IMR-90 (cell line): ENCODE data around the gene UNC5B. TPM values are rescaled to one million over a fixed set of nuclear protein-coding genes. Genes with fewer than 3 reads are reported as not detected.

Experiments used
- ATAC-seq: fragments of 200-7000 bp; cut with Tn5 transposase; 2 replicates; pipeline ENCODE4 v1.9.1; 2020; ENCODE audit warnings: low read depth, mild to moderate bottlenecking, moderate library complexity
- BruUV-seq: library from RNA; stranded (reverse); fragments of 400-500 nt; replicated peaks from 2 replicates; lab custom pipeline; 2021; lab: Mats Ljungman, UMichigan
- CTCF ChIA-PET: fragments of 300-600 bp; formaldehyde crosslinking; extraction: SDS; loops from one replicate; lab custom pipeline; 2021; ENCODE audit warnings: antibody characterized with exemption; lab: Yijun Ruan, JAX
- POLR2A ChIA-PET: fragments of 300-600 bp; sonication (Branson Sonifier 250); formaldehyde crosslinking; loops from one replicate; lab custom pipeline; 2022; ENCODE audit warnings: antibody characterized with exemption; ENCODE audit not compliant: unreplicated experiment; lab: Charles Lee
- DNase-seq: peaks from one replicate; pipeline ENCODE4 v3.0.0; 2013
- H2AFZ ChIP-seq: replicated peaks from 2 replicates; pipeline ENCODE3; 2013; ENCODE audit warnings: low read length, mild to moderate bottlenecking; ENCODE audit not compliant: poor library complexity
- H2AK5ac ChIP-seq: 2 replicates; pipeline ENCODE4 v1.6.1; 2013; ENCODE audit warnings: low read depth, low read length, inconsistent platforms
- H2AK9ac ChIP-seq: replicated peaks from 2 replicates; pipeline ENCODE3; 2013; ENCODE audit warnings: mild to moderate bottlenecking, low read depth, low read length, moderate library complexity; ENCODE audit not compliant: poor library complexity
- H2BK120ac ChIP-seq: 2 replicates; pipeline ENCODE4 v1.6.1; 2013; ENCODE audit warnings: low read depth, low read length, inconsistent platforms
- H2BK15ac ChIP-seq: 3 replicates; pipeline ENCODE4 v1.6.1; 2013; ENCODE audit warnings: low read depth, low read length, inconsistent platforms
- H2BK20ac ChIP-seq: 2 replicates; pipeline ENCODE4 v1.6.1; 2013; ENCODE audit warnings: low read depth, mild to moderate bottlenecking, inconsistent platforms, low read length, moderate library complexity
- H2BK5ac ChIP-seq: 2 replicates; pipeline ENCODE4 v1.6.1; 2013; ENCODE audit warnings: mild to moderate bottlenecking, low read depth, low read length, inconsistent platforms; ENCODE audit not compliant: poor library complexity, severe bottlenecking
- H3K14ac ChIP-seq: replicated peaks from 2 replicates; pipeline ENCODE4 v1.6.1; 2013; ENCODE audit warnings: low read depth, low read length, inconsistent platforms
- H3K18ac ChIP-seq: 2 replicates; pipeline ENCODE4 v1.6.1; 2013; ENCODE audit warnings: low read depth, low read length, control low read depth
- H3K23ac ChIP-seq: 2 replicates; pipeline ENCODE4 v1.6.1; 2013; ENCODE audit warnings: low read depth, low read length, inconsistent platforms
- H3K27ac ChIP-seq: 2 replicates; pipeline ENCODE4 v1.5.1; 2013; ENCODE audit warnings: mild to moderate bottlenecking, control low read depth, low read length; ENCODE audit not compliant: insufficient read depth
- H3K27me3 ChIP-seq: 2 replicates; pipeline ENCODE4 v1.6.1; 2013; ENCODE audit warnings: low read length; ENCODE audit not compliant: control insufficient read depth, insufficient read depth
- H3K36me3 ChIP-seq: 2 replicates; pipeline ENCODE4 v1.6.1; 2013; ENCODE audit warnings: low read length, mixed read lengths; ENCODE audit not compliant: control insufficient read depth, insufficient read depth
- H3K4ac ChIP-seq: 2 replicates; pipeline ENCODE4 v1.6.1; 2013; ENCODE audit warnings: low read depth, low read length, inconsistent platforms
- H3K4me1 ChIP-seq: 2 replicates; pipeline ENCODE4 v1.6.1; 2013; ENCODE audit warnings: low read length, mixed read lengths; ENCODE audit not compliant: control insufficient read depth, insufficient read depth
- H3K4me2 ChIP-seq: 2 replicates; pipeline ENCODE4 v1.6.1; 2013; ENCODE audit warnings: low read depth, mild to moderate bottlenecking, control low read depth, low read length, moderate library complexity
- H3K4me3 ChIP-seq: 2 replicates; pipeline ENCODE4 v1.5.1; 2013; ENCODE audit warnings: low read depth, mild to moderate bottlenecking, control low read depth, low read length, moderate library complexity; ENCODE audit not compliant: insufficient read depth
- H3K56ac ChIP-seq: 2 replicates; pipeline ENCODE4 v1.6.1; 2013; ENCODE audit warnings: low read length, inconsistent platforms; ENCODE audit not compliant: insufficient read depth; ENCODE audit errors: extremely low read depth
- H3K79me1 ChIP-seq, 2 experiments: 2 replicates each; pipeline ENCODE4 v1.6.1; 2013; ENCODE audit warnings: low read length in 2 of 2, inconsistent platforms in 1 of 2, low read depth in 1 of 2
- H3K9ac ChIP-seq: 2 replicates; pipeline ENCODE4 v1.6.1; 2013; ENCODE audit warnings: low read depth, low read length, control low read depth
- H3K9me1 ChIP-seq: 2 replicates; pipeline ENCODE4 v1.6.1; 2013; ENCODE audit warnings: low read length, inconsistent platforms; ENCODE audit not compliant: insufficient read depth
- H3K9me3 ChIP-seq: 2 replicates; pipeline ENCODE4 v1.6.1; 2013; ENCODE audit warnings: low read length; ENCODE audit not compliant: control insufficient read depth, insufficient read depth
- H4K20me1 ChIP-seq: 2 replicates; pipeline ENCODE4 v1.6.1; 2013; ENCODE audit warnings: low read length, inconsistent platforms; ENCODE audit not compliant: insufficient read depth
- H4K5ac ChIP-seq: 2 replicates; pipeline ENCODE4 v1.6.1; 2013; ENCODE audit warnings: mild to moderate bottlenecking, low read depth, low read length, control low read depth
- H4K8ac ChIP-seq, 2 experiments: 2 replicates each; pipeline ENCODE4 v1.6.1; 2013; ENCODE audit warnings: low read depth in 2 of 2, low read length in 2 of 2, control low read depth in 1 of 2, inconsistent platforms in 1 of 2
- H4K91ac ChIP-seq: 2 replicates; pipeline ENCODE4 v1.6.1; 2013; ENCODE audit warnings: low read depth, low read length, inconsistent platforms; ENCODE audit not compliant: insufficient read depth
- FOS ChIP-seq: fragments of 150-350 bp; IDR thresholded peaks from 2 replicates; pipeline ENCODE4 v1.6.1; 2016; ENCODE audit warnings: low read depth, low read length
- WGBS, 2 experiments: methylation state at CpG; one replicate each; pipeline versions ENCODE4 v1.1.5 to v1.1.7; 2013; ENCODE audit warnings: missing lambda C conversion rate in 2 of 2; ENCODE audit not compliant: insufficient read length in 1 of 2; ENCODE audit errors: extremely low coverage in 2 of 2; 5-methylcytosine and 5-hydroxymethylcytosine counted together
- dilution Hi-C: fragments of 300-500 bp; cut with HindIII; formaldehyde crosslinking; loops from one replicate; pipeline ENCODE4 v1.14.3; 2018; ENCODE audit warnings: low sequenced_read_pairs; ENCODE audit not compliant: unreplicated experiment
- in situ Hi-C: fragments of 300-500 bp; cut with MboI; formaldehyde crosslinking; loops from 3 replicates; pipeline ENCODE4 v1.14.3; 2019; ENCODE audit warnings: low sequenced_read_pairs, inconsistent platforms, mixed read lengths
- intact Hi-C: fragments of 100-400 bp; cut with micrococcal nuclease; formaldehyde crosslinking; loops from 2 replicates; pipeline ENCODE4 v1.10.0; 2022
- polyA plus RNA-seq, 3 experiments: library from polyadenylated mRNA; depleted of rRNA; stranded (reverse); fragments of >200 nt; gene quantifications; 2 replicates each; pipeline ENCODE4 v1.2.3, GENCODE V29; 2012; ENCODE audit warnings: low replicate concordance in 1 of 3
- total RNA-seq: library from RNA; depleted of rRNA; stranded (reverse); fragments of >200 nt; gene quantifications from 2 replicates; pipeline ENCODE4 v1.2.3, GENCODE V29; 2012

The UNC5B gene
- total and polyA plus RNA-seq, 2 of the 4 experiments (the other 2 are of a cell fraction) = 1.6 to 4.2 TPM

DNA sequence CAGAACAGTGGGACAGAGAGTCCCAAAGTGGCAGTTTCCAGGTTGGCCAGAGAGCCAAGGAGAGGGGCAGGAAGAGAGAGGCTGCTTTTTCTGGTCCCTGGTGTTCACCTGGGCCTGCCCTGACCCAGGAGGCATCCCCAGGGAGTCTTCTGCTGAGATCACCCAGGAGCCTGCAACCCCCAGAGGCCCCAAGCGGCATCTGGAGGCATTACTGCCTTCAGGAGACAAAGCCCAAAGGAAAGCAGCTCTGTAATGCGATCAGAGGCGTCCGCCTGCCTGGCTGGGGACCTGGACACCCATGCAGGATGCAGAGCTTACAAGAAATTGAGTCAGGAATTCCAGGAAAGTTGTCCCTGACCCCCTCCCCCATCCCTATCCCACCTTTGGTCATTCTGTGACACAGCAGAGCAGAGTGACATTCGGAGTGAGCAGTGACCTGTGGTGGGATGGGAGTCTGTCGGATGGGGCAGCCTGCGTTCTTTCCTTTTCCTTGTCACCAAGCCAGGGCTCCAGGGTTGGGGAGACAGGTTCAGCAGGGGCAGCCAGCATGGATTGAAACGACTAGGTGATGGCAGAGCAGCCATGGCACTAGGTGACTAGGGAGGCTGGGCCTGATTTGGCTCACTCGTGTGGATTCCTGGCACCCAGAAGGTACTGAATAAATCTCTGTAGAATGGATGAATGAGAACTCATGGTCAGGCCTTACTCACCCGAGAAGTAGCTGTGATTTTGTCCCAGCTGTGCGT lies 10.4 kb downstream of the UNC5B start:
- no peak overlapping the region for H2BK15ac ChIP-seq
- ChIA-PET CTCF (interaction anchor here (0.6 to 1.8 kb wide), 4 partner anchors 10 to 629 kb away, joined by 3 to 5 read pairs (median 4); no protein-coding TSS in a partner anchor), POLR2A (no interaction called here)
- no peaks in the 10 kb centered on the region for H3K36me3 ChIP-seq
- intact Hi-C loops (no loop called here), dilution Hi-C loops (no loop called here), in situ Hi-C loops (no loop called here)
- H4K20me1 ChIP-seq = peaks cover 43% of the 10 kb centered on the region; the same call in 1 of the 2 replicates
- no peak overlapping the region for H4K8ac ChIP-seq
- H3K9me1 ChIP-seq = peaks cover 13% of the 10 kb centered on the region; the same call in 1 of the 2 replicates
- no peak overlapping the region for H4K5ac ChIP-seq
- no peak overlapping the region for H3K4me3 ChIP-seq
- H3K14ac ChIP-seq = no peak overlapping the region
- H2AK5ac ChIP-seq = peak overlapping the region; percentile 37; the same call in 1 of the 2 replicates
- H2AFZ ChIP-seq = no peak overlapping the region
- H3K9ac ChIP-seq = no peak overlapping the region
- peak; percentile 59 for ATAC-seq
- no peaks in the 10 kb centered on the region for H3K27me3 ChIP-seq
- no peak overlapping the region for H4K91ac ChIP-seq
- H3K18ac ChIP-seq = no peak overlapping the region
- peaks cover 6 to 32% of the 10 kb centered on the region in 2 experiments; a peak in 3 of 4 replicates for H3K79me1 ChIP-seq
- H2BK5ac ChIP-seq = no peak overlapping the region
- DNase-seq = peak; percentile 79
- no peak overlapping the region for H3K23ac ChIP-seq
- TF ChIP-seq FOS = no peak
- no peak overlapping the region for H2BK20ac ChIP-seq
- H3K27ac ChIP-seq = no peak overlapping the region
- peaks cover 12% of the 10 kb centered on the region for H3K4me1 ChIP-seq
- H3K4me2 ChIP-seq = no peak overlapping the region
- no peak overlapping the region for H2BK120ac ChIP-seq
- no peak overlapping the region for H3K4ac ChIP-seq
- no peak overlapping the region for H3K56ac ChIP-seq
- WGBS, 2 experiments = 20% methylated on average over 1 of the region's 11 CpGs; no CpG with 5 or more reads in 1 of the 2 experiments
- no peaks in the 10 kb centered on the region for H3K9me3 ChIP-seq
- no peak overlapping the region for H2AK9ac ChIP-seq
- BruUV-seq = no TSS peak
